ENCODE measurements around the gene LY6G5B.

Gene LY6G5B, protein sequence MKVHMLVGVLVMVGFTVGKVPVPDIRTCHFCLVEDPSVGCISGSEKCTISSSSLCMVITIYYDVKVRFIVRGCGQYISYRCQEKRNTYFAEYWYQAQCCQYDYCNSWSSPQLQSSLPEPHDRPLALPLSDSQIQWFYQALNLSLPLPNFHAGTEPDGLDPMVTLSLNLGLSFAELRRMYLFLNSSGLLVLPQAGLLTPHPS

GRCh38 chr6:31669676-31670075 lies at the start of gene LY6G5B:
Gene LY6G5B (plus strand): TSS chr6:31669976. CDS start chr6:31670951, 975 bp downstream.
- DNase-seq: no peak

GRCh38 chr6:31620586-31621319 lies 49.0 kb upstream of the LY6G5B start, which contains the start of gene PRRC2A:
Gene PRRC2A (plus strand): TSS chr6:31620715. CDS start chr6:31622790, 2,075 bp downstream.
- DNase-seq: peak in 44 of 56 donors; percentile 31 to 100 (median 78)

DNA sequence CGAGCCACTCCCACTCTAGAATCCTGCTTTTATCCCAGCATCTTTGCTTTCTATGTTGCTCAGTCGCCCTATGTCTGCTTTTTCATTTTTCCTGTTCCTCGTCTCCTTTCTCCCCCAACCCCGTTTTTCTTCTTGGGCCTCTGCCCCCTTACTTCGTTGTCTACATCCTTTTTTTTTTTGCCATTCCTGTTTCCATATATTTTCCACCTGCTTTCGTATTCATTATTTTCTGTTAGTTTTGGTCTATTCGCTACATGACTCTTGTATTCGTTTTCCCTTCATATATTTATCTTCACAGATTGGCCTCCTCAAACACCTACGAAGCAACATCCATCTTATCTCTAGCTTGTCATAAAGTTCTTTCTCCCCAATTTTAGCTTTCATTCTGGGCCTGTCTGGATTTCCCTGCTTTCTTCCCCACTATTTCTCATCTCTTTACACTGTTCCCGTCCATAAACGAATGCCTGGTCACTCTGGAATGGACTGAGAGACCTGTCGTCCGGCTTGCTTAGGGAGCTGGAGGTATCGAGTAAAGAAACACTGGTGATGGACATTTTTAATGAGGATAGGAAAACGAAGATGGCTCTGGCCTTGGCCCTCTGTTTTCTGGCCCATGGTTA lies 48.3 kb upstream of the LY6G5B start:
- no peak for DNase-seq

DNA sequence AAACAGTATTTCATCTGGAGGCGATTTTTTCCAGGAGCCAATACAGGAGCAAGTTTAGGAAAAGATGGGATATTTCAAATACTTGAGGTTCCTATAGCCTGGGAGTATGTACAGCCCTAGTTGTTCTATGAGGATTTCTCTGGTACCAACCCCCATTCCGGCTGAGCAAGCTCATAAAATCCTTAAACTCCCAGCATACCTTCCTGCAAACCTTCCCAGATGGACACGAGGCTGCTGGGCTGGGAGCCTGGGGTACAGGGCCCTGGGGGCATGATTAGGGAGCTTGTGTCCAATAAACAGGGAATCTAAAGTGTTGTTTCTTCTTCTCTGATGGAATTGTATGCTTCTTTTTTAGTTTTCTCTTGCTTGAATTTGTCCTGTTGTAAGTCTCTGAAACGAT lies 47.8 kb upstream of the LY6G5B start:
- no peak for DNase-seq

DNA sequence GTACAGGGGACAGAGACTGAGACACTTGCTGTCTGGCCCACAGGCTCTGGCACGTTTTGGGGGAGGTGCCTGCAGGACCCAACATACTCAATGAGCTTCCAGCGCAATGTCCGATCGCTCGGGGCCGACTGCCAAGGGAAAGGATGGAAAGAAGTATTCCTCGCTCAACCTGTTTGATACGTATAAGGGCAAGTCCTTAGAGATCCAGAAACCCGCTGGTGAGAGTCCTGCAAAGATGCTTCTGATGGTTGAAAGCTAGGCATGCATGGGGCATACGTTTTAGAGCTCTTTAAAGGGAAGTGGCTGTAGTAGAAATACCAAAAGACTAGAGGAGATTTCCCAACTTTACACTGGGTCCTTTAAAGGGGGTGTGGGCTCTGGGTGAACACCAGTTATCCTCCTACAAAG lies 47.1 kb upstream of the LY6G5B start:
- no peak for DNase-seq

DNA sequence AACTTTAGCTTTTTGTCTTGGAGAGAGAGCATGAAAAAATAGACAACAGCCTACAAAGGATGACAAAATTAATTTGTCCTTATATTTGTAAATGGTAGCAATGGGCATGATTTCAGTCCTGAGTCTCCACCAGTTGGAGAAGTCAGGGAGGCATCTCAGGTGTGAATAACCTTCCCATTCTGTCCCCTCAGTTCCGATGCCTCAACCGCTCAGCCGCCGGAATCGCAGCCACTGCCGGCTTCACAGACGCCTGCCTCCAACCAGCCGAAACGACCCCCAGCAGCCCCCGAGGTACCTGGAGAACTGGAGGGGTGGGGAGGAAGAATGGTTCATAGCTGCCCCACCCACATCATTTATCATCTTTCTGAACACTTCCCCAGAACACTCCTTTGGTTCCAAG lies 45.7 kb upstream of the LY6G5B start:
- no peak for DNase-seq

DNA sequence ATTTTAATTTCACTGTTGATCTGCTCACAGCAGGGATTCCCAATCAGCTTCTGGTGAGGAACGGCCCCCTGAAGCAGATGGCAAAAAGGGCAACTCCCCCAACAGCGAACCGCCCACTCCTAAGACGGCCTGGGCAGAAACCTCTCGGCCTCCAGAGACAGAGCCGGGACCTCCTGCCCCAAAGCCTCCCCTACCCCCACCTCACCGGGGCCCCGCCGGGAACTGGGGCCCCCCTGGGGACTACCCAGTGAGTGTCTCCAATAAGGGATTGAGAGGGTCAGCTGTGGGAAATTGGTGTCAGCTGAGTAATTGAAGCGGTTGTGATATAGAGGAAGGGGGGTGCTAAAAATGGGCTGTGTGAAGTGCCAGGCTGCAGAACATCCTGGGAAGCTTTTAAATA lies 42.8 kb upstream of the LY6G5B start:
- DNase-seq: no peak

- no peak for DNase-seq
These were observed 42.0 kb upstream of the LY6G5B start for GRCh38 chr6:31627690-31628287.

DNA sequence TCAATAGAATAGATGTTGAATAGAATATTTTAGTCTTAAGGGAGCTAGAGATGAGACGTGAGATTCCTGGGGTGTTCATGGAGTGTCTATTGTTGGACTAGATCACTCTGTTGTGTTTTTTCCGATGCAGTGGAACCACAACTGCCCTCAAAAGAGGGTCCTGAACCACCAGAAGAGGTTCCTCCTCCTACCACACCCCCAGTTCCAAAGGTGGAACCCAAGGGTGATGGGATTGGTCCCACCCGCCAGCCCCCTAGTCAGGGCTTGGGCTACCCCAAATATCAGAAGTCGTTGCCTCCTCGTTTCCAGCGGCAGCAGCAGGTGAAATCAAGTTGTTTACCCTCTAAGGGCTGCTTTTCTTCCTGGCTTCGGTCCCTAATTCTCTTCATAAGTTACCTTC lies 40.8 kb upstream of the LY6G5B start:
- no peak for DNase-seq

DNA sequence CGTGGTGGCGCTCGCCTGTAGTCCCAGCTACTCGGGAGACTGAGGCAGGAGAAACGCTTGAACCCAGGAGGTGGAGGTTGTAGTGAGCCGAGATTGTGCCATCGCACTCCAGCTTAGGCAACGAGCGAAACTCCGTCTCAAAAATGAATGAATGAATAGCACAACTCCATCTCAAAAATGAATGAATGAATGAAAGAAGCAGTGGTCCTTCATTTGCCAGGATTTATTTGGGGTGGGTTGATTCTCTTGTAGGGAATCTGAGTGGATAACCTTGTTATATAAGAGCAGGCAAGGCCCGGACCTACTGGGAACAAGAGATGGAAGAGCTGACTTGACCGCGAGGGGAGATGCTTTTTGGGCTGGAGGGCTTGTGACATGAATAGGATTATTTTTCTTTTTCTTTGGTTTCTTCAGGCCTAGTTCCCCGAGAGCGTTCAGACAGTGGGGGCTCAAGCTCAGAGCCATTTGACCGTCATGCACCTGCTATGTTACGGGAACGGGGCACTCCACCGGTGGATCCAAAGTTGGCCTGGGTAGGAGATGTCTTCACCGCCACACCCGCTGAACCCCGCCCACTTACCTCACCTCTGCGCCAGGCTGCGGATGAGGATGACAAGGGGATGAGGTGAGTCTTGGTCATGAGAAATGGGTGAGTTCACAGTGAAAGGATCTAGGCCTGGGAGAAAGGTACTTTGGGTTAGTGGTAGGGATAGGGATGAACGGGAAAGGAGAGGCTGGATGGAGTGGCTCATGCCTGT lies 39.4 kb upstream of the LY6G5B start:
- DNase-seq: no peak

GRCh38 chr6:31631209-31631608 lies 38.6 kb upstream of the LY6G5B start:
- no peak for DNase-seq

DNA sequence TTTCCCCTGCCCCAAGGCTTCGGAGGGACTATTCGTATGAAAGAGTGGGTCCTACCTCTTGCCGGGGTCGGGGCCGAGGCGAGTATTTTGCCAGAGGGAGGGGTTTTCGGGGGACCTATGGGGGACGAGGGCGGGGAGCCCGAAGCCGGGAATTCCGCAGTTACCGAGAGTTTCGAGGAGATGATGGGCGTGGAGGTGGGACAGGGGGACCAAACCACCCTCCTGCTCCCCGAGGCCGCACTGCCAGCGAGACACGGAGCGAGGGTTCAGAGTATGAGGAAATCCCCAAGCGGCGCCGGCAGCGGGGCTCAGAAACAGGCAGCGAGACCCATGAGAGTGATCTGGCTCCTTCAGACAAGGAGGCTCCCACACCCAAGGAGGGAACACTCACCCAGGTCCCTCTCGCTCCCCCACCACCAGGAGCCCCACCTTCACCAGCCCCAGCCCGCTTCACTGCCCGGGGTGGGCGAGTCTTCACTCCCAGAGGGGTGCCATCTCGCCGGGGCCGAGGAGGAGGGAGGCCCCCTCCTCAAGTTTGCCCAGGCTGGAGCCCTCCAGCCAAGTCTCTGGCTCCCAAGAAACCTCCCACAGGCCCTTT lies 38.0 kb upstream of the LY6G5B start:
- no peak for DNase-seq

DNA sequence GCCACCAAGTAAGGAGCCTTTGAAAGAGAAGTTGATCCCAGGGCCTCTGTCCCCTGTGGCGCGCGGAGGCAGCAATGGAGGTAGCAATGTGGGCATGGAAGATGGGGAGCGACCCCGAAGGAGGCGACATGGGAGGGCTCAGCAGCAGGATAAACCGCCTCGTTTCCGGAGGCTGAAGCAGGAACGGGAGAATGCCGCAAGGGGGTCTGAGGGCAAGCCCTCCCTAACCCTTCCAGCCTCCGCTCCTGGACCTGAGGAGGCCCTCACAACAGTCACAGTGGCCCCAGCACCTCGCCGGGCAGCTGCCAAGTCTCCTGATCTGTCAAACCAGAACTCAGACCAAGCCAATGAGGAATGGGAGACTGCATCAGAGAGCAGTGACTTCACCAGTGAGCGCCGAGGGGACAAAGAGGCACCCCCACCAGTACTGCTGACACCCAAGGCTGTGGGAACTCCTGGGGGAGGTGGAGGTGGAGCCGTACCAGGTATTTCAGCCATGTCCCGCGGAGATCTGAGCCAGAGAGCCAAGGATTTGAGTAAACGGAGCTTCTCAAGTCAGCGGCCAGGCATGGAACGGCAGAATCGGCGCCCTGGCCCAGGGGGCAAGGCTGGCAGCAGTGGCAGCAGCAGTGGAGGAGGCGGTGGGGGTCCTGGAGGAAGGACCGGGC lies 37.4 kb upstream of the LY6G5B start:
- DNase-seq: no peak

GRCh38 chr6:31633447-31633846 lies 36.3 kb upstream of the LY6G5B start:
- DNase-seq: no peak

GRCh38 chr6:31634131-31634530 lies 35.6 kb upstream of the LY6G5B start:
- no peak for DNase-seq

GRCh38 chr6:31634969-31635575 lies 34.7 kb upstream of the LY6G5B start:
- DNase-seq: no peak

DNA sequence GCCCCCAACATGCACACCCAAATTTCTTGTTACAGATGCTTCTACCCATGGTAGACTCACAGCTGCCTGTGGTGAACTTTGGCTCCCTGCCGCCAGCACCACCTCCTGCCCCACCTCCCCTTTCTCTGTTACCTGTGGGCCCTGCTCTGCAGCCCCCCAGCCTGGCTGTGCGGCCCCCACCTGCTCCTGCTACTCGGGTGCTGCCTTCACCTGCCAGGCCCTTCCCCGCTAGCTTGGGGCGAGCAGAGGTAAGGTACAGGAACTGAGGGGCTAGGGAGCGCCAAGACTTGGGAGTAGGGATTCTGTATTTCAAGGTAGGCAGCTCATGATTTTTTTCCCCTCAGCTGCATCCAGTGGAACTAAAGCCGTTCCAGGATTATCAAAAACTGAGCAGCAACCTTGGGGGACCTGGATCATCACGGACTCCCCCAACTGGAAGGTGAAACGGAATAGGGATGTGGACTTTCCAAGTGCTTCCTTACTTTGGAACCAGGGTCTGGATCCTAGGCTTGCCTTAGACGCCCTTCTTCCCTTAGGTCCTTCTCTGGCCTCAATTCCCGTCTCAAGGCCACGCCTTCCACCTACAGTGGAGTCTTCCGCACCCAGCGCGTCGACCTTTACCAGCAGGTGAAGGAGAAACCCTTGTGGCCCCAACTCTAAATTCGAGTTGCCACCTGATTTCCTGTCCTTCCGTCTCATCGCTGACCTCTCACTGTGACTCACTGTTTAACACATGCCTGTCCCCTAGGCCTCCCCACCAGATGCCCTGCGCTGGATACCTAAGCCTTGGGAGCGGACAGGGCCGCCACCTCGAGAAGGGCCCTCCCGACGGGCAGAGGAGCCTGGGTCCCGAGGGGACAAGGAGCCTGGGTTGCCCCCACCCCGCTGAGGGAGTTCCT lies 32.8 kb upstream of the LY6G5B start:
- no peak for DNase-seq

DNA sequence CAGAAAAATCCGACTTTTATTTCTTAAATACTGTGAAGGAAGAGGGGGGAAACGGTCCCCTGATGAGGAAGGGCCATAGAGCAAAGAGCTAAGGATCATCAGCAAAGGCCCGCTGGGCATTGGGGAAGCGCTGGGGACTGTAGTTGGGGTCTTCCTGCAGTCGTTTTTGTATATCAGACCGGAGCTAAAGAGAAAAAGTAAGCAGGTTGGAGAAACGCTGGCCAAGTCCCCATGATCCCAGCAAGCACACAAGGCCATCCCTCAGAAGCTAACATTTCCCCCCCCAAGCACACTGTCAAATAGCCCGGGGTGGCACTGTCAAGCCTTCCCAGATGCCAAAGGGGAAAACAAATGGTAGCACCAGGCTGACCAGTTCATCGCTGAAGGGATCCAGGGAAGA lies 30.7 kb upstream of the LY6G5B start:
- no peak for DNase-seq

- DNase-seq: no peak
These were observed 30.3 kb upstream of the LY6G5B start for GRCh38 chr6:31639449-31639861.
